A204.1 (cell line): Measurements from ENCODE around the gene SLC12A7.
"Not testable (repeated sequence)": the region's sequence is repeated elsewhere in the genome, so short reads cannot be mapped to it uniquely, and the experiment has no call there.

Experiments used
- FAIRE-seq: peaks from 2 replicates; lab custom pipeline; 2012; peaks lifted over from hg19 to GRCh38; lab: Jason Lieb, UNC

SLC12A7 gene

DNA sequence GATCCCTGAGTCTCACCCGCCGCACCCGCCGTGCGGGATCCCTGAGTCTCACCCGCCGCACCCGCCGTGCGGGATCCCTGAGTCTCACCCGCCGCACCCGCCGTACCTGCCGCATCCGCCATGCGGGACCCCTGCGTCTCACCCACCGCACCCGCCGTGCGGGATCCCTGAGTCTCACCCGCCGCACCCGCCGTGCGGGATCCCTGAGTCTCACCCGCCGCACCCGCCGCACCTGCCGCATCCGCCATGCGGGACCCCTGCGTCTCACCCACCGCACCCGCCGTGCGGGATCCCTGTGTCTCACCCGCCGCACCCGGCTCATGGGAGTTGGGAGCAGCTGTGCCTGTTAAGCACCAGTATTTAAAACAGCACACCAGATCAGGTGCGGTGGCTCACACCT, 50.6 kb downstream of the SLC12A7 start:
- FAIRE-seq: not testable (repeated sequence)

DNA sequence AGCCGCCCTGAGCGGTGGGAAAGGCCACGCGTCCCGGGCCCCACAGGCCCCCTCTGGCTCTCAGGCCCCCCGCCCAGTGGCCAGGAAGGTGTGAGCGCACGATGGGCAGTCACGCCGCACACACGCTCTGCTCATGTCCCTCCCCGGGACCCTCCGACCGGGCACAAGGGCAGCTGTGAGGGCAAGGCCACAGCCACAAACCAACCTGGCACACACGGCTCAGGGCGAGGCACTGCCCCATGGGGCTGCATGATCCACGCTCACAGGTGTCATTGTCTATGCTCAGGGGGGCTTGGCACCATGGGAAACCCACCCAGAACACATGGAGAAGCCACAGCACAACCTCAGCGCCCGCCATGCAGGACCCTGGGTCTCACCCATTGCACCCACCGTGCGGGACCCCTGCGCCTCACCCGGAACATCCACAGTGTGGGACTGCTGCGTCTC, 51.3 kb downstream of the SLC12A7 start:
- no peak for FAIRE-seq

DNA sequence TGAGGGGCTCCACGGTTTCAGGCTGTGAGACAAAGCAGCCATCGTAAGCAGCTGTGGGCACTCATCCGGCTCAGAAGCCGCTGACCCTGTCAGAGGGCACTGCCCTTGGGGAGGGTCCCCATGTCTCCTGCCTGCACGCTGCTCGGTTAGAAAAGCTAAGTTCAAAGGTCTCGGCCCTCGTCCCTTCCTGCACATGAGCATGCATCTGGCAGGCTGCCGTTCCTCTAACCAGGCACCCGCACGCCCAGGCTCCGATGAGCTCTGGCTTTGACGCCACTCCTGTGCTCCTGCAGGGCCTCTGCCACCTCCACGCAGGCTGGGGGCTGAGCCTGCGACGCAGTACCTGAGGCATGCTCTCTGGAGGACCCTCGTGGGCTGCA, 52.0 kb downstream of the SLC12A7 start:
- FAIRE-seq: no peak

DNA sequence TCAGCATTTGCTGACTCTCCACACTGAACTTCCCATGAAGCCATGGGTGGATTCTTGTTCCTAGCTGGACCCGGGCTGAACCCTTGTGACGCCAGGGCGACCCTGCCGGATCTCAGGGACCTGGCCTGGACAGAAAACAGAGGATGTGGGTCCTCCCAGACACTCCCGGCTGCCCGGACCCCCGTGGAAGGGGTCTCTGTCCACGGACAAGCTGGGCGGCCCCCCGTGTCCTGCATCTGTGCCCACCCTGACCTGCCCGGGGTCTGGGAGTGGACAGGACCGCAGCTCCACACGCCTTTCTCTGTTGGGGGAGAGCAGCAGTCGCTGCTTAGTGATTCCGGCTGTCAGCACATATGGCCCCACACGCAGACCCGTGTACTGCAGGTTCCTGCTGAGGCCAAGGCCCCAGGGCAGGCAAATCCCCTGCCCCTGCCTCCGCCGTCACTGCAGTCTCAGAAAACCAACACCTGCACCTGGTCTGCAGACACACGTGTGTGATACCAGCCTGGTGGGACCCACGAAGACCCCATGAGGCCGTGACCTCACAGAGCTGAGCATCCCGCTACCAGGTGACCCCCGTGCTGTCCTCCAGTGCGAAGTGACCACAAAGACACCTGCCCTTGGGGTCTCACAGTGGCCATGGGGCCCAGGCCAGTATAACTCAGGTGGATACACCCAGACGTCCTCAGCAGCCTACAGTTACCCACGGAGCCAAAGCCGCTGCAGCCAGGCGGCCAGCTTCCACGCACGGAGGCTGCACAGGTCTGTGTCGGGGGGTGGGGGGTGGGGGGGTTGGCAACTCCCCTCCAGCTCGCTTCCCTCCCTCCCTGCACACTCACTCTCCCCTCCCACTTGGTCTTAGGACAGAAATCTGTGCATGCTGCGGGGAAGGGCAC, 52.6 kb downstream of the SLC12A7 start:
- no peak for FAIRE-seq

DNA sequence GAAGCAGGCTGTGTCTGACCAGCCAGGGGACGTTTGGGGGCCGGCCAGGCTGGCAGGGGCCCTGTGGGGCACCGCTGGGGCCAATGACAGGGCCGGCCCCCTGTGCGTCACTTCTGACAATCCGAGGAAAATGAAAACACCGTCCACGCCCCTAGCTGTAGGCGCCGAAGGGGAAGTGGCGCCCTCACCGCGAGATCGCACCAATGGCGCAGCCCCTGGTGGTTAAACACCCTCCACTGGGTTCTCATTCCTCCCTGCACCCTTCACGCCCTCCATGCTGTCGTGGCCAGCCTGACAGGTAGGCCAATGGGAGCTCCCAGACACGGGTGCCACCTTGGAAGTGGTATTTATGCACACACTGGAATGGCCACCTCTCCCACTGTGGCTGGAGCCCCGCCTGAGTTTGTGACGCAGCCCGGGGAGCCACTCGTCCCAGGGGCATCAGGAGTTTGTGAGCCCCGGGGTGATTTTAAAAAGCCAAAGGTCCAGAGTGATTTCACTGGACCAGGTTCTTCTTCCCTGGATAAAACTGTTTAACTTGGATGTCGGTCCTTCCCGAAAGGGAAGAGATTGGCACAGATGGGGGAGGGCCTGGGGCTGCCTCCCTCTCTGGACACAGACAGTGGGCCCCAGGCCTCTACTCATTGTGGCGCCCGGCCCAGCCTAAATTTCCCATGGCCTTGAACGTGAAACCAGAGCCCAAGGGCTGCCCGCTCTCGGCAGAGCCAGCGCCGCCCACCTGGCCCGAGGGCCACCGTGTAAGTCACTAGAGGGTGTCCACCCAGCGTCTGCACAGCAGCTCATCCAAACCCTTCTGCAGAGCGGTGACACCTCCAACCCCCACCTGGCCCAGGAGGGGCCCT, 53.5 kb downstream of the SLC12A7 start:
- no peak for FAIRE-seq

DNA sequence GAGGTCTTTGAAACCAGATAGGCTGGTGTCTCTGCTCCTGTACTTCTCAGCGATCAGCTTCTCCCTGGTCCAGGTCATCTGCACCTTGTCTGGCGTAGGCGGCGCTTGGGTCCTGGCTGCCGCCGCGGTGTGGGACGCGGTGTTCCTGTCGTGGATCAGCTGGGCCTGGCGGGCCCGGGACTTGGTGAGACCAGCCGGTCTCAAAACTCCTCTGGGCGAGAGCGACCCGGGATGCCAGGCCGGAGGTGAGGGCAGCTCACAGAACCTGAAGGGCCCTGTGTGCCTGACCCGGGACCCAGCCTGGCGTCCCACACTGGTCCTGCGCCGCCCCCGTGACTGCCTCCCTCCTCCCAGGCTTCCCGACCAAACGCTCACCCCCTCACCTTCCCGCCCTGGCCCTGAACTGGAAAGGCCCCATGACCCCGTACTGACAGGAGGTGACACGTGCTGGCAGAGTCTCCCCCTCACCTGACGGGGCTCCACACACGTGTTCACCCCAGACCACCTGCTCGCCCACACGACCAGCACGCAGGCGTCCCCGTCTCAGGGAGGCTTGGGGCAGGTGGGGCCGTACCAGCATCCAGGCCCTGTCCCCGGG, 54.3 kb downstream of the SLC12A7 start:
- no peak for FAIRE-seq

DNA sequence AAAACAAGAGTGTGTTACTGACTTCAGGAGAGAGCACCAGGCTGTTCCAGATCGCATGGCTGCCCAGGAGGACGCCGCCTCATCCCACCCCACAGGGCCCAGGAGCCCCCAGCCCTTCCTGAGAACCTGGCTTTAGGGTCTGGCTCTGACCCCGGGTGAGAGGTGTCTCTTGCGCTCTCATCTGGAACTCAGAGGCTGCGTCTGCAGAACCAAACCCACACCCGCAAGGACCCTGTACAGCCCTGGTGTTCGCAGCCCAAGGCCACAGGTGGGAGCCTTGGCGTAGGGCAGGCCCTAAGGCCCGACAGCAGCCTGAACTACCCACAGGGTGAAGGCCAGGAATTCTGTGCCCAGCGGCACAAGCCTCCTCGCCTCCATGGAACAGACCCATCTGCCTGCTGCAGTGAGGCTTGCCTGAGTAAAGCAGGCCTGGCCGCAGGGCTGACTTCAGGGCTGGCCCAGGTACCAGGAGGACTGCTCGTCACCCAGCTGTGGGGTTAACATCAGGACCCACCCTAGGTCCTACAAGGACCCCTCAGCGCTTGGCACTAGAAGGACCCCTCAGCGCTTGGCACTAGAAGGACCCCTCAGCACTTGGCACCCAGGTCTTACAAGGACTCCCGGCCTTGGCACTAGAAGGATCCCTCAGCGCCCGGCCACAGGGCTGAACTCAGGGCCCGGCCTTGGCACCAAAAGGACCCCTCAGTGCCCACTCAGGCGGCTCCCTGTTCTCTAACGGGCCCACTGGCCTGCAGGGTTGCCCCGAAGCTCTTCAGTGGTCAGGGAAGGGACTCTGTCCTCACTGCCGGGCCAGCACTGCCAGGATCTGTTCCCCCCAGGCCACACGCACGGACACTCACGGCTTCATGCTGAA, 55.0 kb downstream of the SLC12A7 start:
- no peak for FAIRE-seq

DNA sequence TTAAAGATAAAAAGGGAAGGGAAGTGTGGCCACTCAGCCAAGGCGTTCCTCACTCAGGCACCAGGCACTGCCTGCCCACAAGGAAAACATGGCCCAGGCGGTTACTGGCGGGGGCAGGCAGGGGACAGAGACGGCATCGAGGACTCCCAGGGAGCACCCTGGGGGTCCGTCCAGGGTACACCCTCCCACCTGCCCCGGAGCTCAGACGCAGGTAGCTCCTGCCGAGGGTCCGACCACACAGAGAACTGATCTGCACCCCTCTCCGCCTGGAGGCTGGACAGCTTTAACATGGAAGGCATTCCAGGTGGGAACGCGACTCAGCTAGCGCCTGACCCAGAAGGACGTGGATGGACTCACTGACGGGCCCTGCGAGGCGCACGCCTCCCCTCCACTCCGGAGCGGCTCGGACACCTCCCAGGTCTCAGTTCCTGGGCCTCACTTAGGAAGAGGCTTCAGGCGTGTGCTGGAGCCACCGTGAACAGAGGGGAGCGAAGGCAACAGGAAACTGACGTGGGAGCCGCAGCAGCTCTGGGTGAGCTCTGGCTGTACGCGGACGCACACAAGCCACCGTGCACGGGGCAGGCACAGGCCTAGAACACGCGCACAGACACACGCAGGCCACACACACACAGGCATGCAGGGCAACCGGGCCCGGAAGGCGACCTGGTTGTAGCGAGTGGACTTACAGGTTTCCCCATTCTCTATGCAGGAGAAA, 55.8 kb downstream of the SLC12A7 start:
- FAIRE-seq: no peak

DNA sequence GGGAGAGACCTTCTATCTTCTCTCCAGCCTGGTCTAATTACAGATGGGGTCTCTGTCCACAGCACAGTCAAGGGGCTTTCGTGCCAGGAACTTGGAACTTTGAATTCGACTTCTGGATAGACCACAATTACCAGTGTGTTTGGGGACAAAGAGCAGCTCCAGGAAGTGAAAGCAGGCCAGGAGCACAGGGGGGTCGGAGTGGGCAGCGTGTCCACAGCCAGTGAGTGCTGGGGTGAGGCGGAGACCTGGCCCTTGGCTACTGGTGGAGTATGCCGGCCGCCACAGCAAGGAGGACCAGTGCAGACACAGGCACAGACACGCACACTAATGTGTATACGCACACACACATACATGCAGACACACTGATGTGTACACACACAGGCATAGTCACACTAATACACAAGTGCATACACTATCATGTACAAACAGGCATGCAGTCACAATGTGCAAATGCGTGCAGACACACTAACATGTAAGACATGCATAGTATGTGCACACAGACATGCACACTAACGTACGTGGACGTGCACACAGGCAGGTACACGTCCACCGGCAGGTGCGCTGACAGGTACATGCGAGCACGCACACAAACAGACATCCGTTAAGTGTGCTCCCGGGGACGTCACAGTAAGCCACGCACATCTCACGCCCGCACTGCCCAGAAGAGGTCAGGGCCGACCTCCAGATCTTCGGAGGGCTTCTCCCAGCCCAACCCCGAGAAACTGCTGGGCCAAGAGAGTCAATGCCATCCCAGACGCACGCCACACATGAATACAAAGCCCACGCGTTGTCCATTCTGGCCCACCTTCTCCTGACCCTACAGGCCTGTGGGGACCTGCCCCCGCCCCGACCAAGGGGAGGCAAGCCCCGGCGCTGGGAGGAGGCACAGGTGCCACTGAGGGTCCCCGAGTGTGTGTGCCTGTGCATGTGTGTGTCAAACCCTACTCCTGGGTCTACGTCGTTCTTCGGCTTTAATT, 56.8 kb downstream of the SLC12A7 start:
- no peak for FAIRE-seq

DNA sequence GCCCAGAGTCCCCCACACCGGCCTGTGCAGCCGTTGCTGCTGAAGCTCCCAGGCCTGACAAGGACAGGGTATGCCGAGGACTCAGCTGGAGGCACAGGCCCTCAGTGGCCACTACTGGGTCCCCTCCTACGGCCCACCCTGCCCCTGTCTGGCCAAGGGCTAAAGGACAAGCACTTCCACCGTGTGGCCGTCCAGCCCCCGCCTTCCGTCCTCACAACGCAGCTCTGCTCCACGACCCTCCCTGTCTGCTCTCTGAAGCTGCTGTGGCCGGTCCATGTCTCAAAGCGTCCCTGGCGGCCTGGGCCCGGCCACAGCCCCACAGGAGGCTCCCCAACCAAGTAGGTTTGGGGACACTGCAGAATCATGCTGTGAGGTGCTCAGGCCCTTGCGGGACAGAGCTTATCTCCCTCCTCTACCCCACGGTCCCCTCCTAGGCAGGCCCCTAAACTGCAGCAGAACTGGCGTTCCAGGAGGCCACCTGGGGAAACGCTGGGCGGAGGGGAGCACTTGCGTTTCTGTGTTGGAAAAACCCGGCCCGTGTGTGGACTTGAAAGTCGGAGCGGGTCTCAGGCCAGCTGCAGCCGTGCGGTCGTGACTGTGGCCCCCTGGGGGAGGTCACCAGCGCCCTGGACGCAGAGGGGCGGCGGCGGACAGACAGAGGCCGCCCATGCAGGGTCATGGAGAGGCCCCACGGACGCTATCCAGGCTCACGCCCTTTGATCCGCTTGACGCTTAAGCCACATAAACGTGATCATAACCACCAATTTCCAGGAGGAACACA, 57.7 kb downstream of the SLC12A7 start:
- no peak for FAIRE-seq

DNA sequence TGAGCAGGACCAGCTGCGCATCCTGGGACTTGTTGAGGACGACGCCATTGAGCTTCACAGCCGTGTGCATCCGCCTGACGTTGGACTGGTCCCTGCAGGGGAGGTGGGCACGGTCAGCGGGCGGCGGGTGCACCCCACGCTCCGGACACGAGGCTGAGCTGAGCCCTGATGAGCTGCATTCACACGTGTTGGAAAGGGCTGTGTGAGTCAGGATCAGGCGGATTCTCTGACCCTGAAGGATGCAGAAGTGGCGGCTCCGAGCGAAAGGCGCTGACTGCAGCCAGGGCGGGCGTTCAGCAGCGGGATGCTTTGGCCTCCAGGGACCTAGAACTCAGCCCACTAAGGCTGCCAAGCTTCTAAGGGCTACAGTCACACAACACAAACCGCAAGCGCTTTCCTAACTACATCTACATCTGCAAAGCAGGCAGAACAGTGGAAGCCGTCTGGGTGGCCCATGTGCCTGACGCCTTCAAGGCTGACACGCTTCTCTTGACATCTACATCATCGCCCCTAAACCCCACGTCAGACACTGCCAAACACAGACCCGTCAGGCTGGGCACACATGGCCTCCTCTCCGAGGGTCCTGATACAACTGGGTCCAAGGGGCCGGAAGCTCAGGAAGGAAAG, 58.4 kb downstream of the SLC12A7 start:
- no peak for FAIRE-seq

DNA sequence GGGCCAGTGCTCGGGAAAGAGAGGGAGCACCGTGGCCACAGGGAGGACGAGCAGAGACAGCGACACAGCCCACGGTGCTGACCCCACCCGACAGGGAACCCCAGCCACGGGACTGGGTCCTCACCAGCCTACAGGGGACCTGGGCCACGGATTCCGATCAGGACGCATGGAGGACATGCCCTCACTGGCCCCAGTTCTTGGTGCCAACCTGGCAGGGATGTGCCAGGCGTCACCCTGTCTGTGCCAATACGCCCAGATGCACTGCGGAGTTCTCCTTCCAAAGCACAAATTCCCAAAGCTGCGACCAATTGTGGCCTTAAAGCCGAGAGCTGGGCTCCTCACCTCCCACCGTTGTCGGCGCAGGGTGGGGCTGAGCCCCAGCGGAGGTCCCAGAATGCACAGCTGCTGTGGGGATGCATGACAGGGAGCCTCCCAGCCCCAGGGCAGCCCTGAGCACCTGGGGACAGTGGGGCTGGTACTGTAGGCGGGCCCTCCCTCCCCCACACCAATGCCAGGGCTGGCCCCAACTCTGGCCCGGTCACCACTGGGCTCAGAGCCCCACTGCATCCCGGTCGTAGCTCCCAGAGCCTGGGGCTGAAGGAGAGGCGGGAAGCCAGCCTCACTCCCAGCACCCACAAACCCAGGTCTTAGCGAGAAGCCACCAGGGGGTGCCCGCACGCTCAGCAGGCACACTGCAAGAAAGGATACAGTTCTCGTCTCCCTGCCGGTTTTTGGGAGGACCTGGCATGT, 59.0 kb downstream of the SLC12A7 start:
- no peak for FAIRE-seq

DNA sequence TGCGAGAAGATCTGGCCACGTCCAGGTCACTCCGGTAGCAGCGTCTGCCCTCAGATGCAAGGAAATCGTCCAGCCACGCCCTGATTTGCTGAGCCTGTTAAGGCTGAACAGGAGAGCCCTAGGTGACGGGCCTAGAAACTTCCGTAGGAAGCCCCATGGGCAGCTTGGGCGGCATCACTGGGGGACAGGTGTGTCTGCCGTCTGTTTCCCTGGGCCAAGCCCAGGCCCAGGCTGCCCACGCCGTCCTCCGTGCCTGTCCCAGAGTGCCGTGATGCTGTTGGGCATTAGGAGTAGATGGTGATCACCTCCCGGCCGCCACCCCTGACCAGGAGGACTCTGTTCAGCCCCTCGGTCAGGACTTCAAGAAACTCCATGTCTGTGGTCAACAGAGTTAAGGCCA, 59.8 kb downstream of the SLC12A7 start:
- FAIRE-seq: no peak

DNA sequence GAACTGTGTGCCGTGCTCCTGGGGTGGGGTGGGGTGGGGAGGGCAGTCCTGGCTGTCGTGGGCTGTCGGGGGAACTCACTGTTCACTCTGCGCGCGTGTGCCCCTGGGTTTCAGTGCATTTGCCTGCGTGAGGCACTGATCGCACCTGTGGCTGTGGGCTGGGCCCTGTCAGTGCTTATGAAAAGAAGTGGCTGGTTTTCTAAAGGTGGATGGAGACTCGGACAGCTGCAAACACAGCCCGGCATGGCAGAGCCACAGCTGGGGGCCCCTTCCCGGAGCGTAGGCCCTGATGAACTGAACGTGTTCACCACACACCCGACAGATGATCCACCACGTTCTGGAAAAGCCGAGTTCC, 60.5 kb downstream of the SLC12A7 start:
- FAIRE-seq: no peak

DNA sequence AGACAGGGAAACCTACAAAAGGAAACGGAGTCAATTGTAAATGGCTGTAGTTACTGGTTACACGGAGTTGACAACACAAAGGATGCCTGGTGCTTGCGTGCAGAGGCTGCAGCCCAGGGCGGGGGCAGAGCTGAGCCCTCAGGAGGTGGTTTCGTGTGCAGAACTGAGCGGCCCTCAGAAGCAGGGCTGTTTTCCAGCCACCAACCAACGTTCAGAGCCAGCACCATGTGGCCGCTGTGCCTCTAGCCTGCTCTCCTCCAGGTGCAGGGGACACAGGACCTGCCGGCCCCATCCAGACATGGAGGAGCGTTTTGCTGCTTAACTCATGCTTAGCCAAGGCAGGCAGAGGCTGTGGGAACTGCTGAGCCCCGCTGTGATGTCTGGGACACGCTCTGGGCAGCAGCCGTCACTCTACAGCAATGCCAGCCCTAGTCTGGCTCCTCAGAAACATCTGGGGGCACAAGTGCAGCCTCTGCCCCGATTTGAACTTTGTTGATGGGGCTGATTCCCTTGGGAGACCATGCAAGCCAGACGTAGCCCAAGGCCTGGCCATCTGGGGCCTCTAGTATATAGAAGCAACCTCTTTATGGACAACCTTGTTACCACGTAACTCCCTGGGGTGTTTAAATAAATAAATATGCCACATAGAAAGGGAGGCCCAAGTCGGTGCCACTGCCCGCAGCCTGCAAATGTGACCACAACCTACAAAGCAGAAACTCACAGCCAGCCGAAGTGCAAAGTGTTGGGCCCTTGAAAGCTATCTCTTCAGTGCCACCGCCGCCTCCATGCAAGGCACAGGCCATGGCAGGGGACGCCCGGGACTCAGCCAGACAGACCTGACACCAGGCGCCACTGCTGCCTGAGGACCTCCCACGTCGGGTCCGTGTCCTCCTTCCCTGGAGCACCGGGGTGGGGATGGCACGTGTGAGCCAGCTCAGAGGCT, 61.2 kb downstream of the SLC12A7 start:
- no peak for FAIRE-seq

DNA sequence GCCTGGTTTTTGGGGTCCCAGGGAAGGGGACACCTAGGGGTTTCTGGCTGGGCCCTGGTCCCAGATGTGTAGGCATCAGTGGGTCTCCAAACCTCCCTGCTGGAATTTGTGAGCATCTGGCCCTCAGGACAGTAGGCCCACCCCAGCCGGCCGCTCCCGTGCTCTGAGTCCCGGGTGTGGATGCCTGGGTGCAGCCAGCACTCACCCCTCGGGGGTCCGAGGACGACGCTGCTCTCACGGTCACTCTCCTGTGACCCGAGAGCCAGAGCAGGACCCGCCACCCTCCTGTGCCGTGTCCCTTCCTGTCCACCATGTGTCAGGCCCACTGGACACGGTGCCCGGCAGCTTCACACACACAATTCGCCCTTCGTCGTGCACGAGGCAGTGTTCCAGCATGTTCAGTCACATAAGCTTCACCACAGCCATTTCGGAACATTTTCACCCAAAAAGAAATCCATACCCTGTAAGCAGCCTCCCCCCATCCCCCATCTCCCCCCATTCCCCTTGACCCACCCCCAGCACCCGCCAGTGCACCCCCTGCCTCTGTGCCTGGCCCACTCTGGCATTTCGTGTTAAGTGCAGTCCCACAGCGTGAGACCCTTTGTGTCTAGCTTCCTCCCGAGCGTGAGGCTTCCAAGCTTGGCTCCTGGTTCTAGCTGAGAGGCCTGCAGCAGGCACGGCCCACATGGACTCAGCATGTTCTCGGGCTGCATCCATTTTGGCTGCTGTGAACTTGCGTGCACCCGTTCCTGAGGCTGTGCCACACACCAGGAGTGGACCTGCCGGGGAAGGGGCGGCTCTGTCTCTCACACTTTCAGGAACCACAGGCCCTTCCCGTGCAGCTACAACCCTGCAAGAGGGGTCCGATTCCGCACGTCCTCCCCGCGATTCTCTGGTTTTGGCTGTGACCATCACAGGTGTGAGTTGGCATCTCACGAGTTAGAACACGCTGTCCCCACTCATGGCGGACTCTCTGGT, 62.7 kb downstream of the SLC12A7 start:
- FAIRE-seq: no peak
